OCI-LY7 (cell line): Measurements from ENCODE around the gene MACROD2. TPM values are rescaled to one million over a fixed set of nuclear protein-coding genes. Genes with fewer than 3 reads are reported as not detected.

Experiments used
- BruUV-seq: library from RNA; stranded (reverse); fragments of 400-500 nt; replicated peaks from 2 replicates; lab custom pipeline; 2021; lab: Mats Ljungman, UMichigan
- CTCF ChIA-PET: fragments of 300-600 bp; sonication (Branson Sonifier 250); formaldehyde crosslinking; loops from one replicate; lab custom pipeline; 2022; ENCODE audit warnings: antibody characterized with exemption; ENCODE audit not compliant: unreplicated experiment; lab: Charles Lee
- POLR2A ChIA-PET: fragments of 300-600 bp; sonication (Branson Sonifier 250); formaldehyde crosslinking; loops from one replicate; lab custom pipeline; 2022; ENCODE audit warnings: antibody characterized with exemption; lab: Charles Lee
- DNase-seq: peaks from one replicate; pipeline ENCODE4 v3.0.0-alpha.2; 2015; ENCODE audit warnings: low spot score
- H2AFZ ChIP-seq: fragments of 200-600 bp; sonication (generic), shearing (Covaris generic); 2 replicates; pipeline ENCODE4 v1.6.1; 2014; ENCODE audit warnings: mild to moderate bottlenecking, antibody characterized with exemption, low read length, moderate library complexity
- H3K27ac ChIP-seq: fragments of 200-600 bp; sonication (generic); 2 replicates; pipeline ENCODE4 v1.5.1; 2014; ENCODE audit warnings: mixed run types, low read depth, mild to moderate bottlenecking, moderate library complexity, low read length, inconsistent platforms; ENCODE audit not compliant: poor library complexity, severe bottlenecking
- H3K36me3 ChIP-seq: fragments of 200-600 bp; sonication (generic); 2 replicates; pipeline ENCODE4 v1.6.1; 2014; ENCODE audit warnings: mild to moderate bottlenecking, antibody characterized with exemption, low read length, moderate library complexity, mixed read lengths; ENCODE audit not compliant: insufficient read depth
- H3K4me1 ChIP-seq: fragments of 200-600 bp; sonication (generic); 2 replicates; pipeline ENCODE4 v1.5.1; 2014; ENCODE audit warnings: mild to moderate bottlenecking, low read length; ENCODE audit not compliant: insufficient read depth, poor library complexity, severe bottlenecking
- H3K4me2 ChIP-seq: fragments of 200-600 bp; sonication (generic); 2 replicates; pipeline ENCODE4 v1.6.1; 2014; ENCODE audit warnings: mild to moderate bottlenecking, low read length
- H3K4me3 ChIP-seq: fragments of 200-600 bp; sonication (generic); 2 replicates; pipeline ENCODE4 v1.5.1; 2014; ENCODE audit warnings: mild to moderate bottlenecking, low read depth, low read length; ENCODE audit not compliant: poor library complexity, severe bottlenecking
- H3K79me2 ChIP-seq: fragments of 200-600 bp; sonication (generic); 2 replicates; pipeline ENCODE4 v1.6.1; 2016; ENCODE audit warnings: low read depth, mild to moderate bottlenecking, low read length, moderate library complexity, mixed read lengths; ENCODE audit not compliant: insufficient read depth
- H3K9me2 ChIP-seq: fragments of 200-600 bp; sonication (generic); 2 replicates; pipeline ENCODE4 v1.6.1; 2016; ENCODE audit warnings: mild to moderate bottlenecking, low read length, mixed read lengths; ENCODE audit not compliant: insufficient read depth
- H3K9me3 ChIP-seq: fragments of 200-600 bp; sonication (generic); 2 replicates; pipeline ENCODE4 v1.6.1; 2014; ENCODE audit warnings: mild to moderate bottlenecking, mixed run types, low read length, mixed read lengths
- H4K20me1 ChIP-seq: fragments of 200-600 bp; sonication (generic); 2 replicates; pipeline ENCODE4 v1.6.1; 2014; ENCODE audit warnings: mild to moderate bottlenecking, antibody characterized with exemption, low read length, moderate library complexity, mixed read lengths; ENCODE audit not compliant: insufficient read depth
- CTCF ChIP-seq: fragments of 200-600 bp; sonication (generic); conservative IDR thresholded peaks from 2 replicates; pipeline ENCODE4 v1.5.1; 2014; ENCODE audit warnings: mild to moderate bottlenecking, antibody characterized with exemption, low read length, moderate library complexity, mixed read lengths
- EZH2phosphoT487 ChIP-seq: fragments of 200-600 bp; sonication (generic); IDR thresholded peaks from 2 replicates; pipeline ENCODE4 v1.6.1; 2018; ENCODE audit warnings: low read depth, borderline replicate concordance, mild to moderate bottlenecking, mixed run types, antibody characterized with exemption, low read length, moderate library complexity, mixed read lengths
- intact Hi-C: fragments of 100-400 bp; cut with micrococcal nuclease; formaldehyde crosslinking; loops from one replicate; pipeline ENCODE4 v1.10.0; 2022; ENCODE audit not compliant: unreplicated experiment
- total RNA-seq, 2 experiments: library from RNA; depleted of rRNA in 1 of 2; stranded (reverse); fragments of >200 nt in 1 of 2; shearing (Covaris generic) in 1 of 2; gene quantifications; 2 replicates each; pipeline ENCODE4 v1.2.3, GENCODE V29; 2014 to 2022

The MACROD2 gene
- total RNA-seq, 2 experiments from 2014 or later: 0.09 to 4.5 TPM

GRCh38 chr20:14493408-14493807 is 498.1 kb downstream of the MACROD2 start:
- H3K4me3 ChIP-seq: no peak overlapping the region
- ChIA-PET CTCF (no interaction called here), POLR2A (interaction anchor here (0.7 kb wide), 1 partner anchor 16 kb away, joined by 3 read pairs; no protein-coding TSS in a partner anchor)
- no peak for DNase-seq
- intact Hi-C loops: no loop called here
- no peaks in the 10 kb centered on the region for H3K36me3 ChIP-seq
- H2AFZ ChIP-seq: no peak overlapping the region
- H3K9me3 ChIP-seq: no peaks in the 10 kb centered on the region
- H3K9me2 ChIP-seq: no peaks in the 10 kb centered on the region
- TF ChIP-seq EZH2phosphoT487: no peak
- no peak for TF ChIP-seq CTCF
- no peaks in the 10 kb centered on the region for H3K79me2 ChIP-seq
- H3K27ac ChIP-seq: no peak overlapping the region
- no peaks in the 10 kb centered on the region for H4K20me1 ChIP-seq
- no peaks in the 10 kb centered on the region for H3K4me1 ChIP-seq
- BruUV-seq: no TSS peak
- no peak overlapping the region for H3K4me2 ChIP-seq

- CTCF ChIA-PET: no interaction called here
- POLR2A ChIA-PET: no interaction called here
- no peak overlapping the region for H2AFZ ChIP-seq
- H3K4me3 ChIP-seq: no peak overlapping the region
- H4K20me1 ChIP-seq: no peaks in the 10 kb centered on the region
- TF ChIP-seq EZH2phosphoT487: no peak
- TF ChIP-seq CTCF: no peak
- H3K79me2 ChIP-seq: no peaks in the 10 kb centered on the region
- DNase-seq: no peak
- no peak overlapping the region for H3K4me2 ChIP-seq
- H3K9me3 ChIP-seq: no peaks in the 10 kb centered on the region
- intact Hi-C loops: no loop called here
- no peak overlapping the region for H3K27ac ChIP-seq
- H3K36me3 ChIP-seq: no peaks in the 10 kb centered on the region
- BruUV-seq: no TSS peak
- H3K4me1 ChIP-seq: no peaks in the 10 kb centered on the region
- no peaks in the 10 kb centered on the region for H3K9me2 ChIP-seq
Observed at GRCh38 chr20:14494355-14494754, 499.0 kb downstream of the MACROD2 start.

- CTCF ChIA-PET: no interaction called here
- Histone ChIP-seq H2AFZ (no peak overlapping the region), H4K20me1 (no peaks in the 10 kb centered on the region), H3K9me2 (no peaks in the 10 kb centered on the region), H3K9me3 (no peaks in the 10 kb centered on the region), H3K4me3 (no peak overlapping the region), H3K27ac (no peak overlapping the region), H3K4me2 (no peak overlapping the region), H3K36me3 (no peaks in the 10 kb centered on the region), H3K79me2 (no peaks in the 10 kb centered on the region), H3K4me1 (no peaks in the 10 kb centered on the region)
- no TSS peak for BruUV-seq
- POLR2A ChIA-PET: no interaction called here
- intact Hi-C loops: no loop called here
- DNase-seq: no peak
- no peak for TF ChIP-seq CTCF
- TF ChIP-seq EZH2phosphoT487: no peak
Observed at GRCh38 chr20:14495066-14495465, 499.8 kb downstream of the MACROD2 start.
